Loucy (cell line): ENCODE data around the gene ADI1.

Experiments
- H2AFZ ChIP-seq: fragments of 200-600 bp; sonication (generic); 2 replicates; pipeline ENCODE4 v1.6.0; 2016; ENCODE audit warnings: antibody characterized with exemption, mild to moderate bottlenecking, low read length, moderate library complexity
- H3F3A ChIP-seq: fragments of 200-600 bp; 2 replicates; pipeline ENCODE4 v1.6.0; 2016; ENCODE audit warnings: antibody characterized with exemption, low read depth, mild to moderate bottlenecking
- H3K27me3 ChIP-seq: fragments of 200-600 bp; sonication (generic); 2 replicates; pipeline ENCODE4 v1.6.1; 2014; ENCODE audit warnings: low read length, mild to moderate bottlenecking; ENCODE audit not compliant: insufficient read depth, poor library complexity, severe bottlenecking
- H3K36me3 ChIP-seq: fragments of 200-600 bp; sonication (generic); 2 replicates; pipeline ENCODE4 v1.6.1; 2016; ENCODE audit warnings: low read length; ENCODE audit not compliant: insufficient read depth
- H3K4me1 ChIP-seq: fragments of 200-600 bp; sonication (generic); 2 replicates; pipeline ENCODE4 v1.5.1; 2014; ENCODE audit warnings: low read length, mild to moderate bottlenecking; ENCODE audit not compliant: insufficient read depth, poor library complexity, severe bottlenecking
- H3K4me2 ChIP-seq: fragments of 200-600 bp; sonication (generic); 2 replicates; pipeline ENCODE4 v1.6.0; 2014; ENCODE audit warnings: antibody characterized with exemption, low read length, low read depth, mild to moderate bottlenecking; ENCODE audit not compliant: poor library complexity, severe bottlenecking
- H3K4me3 ChIP-seq: fragments of 200-600 bp; sonication (generic); 2 replicates; pipeline ENCODE4 v1.5.1; 2014; ENCODE audit warnings: low read length, mild to moderate bottlenecking, mixed read lengths; ENCODE audit not compliant: poor library complexity, severe bottlenecking
- H3K79me2 ChIP-seq: fragments of 200-600 bp; sonication (generic); 2 replicates; pipeline ENCODE4 v1.6.1; 2014; ENCODE audit warnings: low read length; ENCODE audit not compliant: insufficient read depth
- H3K9ac ChIP-seq: fragments of 200-600 bp; sonication (generic); 2 replicates; pipeline ENCODE4 v1.6.0; 2014; ENCODE audit warnings: mild to moderate bottlenecking, low read depth, low read length, moderate library complexity; ENCODE audit not compliant: poor library complexity, severe bottlenecking
- H3K9me2 ChIP-seq: fragments of 200-600 bp; sonication (generic); replicated peaks from 2 replicates; pipeline ENCODE4 v1.6.1; 2016; ENCODE audit warnings: low read depth, low read length, mixed read lengths
- H3K9me3 ChIP-seq: fragments of 200-600 bp; sonication (generic); 2 replicates; pipeline ENCODE4 v1.6.1; 2014; ENCODE audit warnings: mild to moderate bottlenecking, antibody characterized with exemption, low read length, low read depth; ENCODE audit not compliant: insufficient read depth
- H4K20me1 ChIP-seq: fragments of 200-600 bp; sonication (generic); 2 replicates; pipeline ENCODE4 v1.6.0; 2014; ENCODE audit warnings: antibody characterized with exemption, low read length, mild to moderate bottlenecking; ENCODE audit not compliant: insufficient read depth, poor library complexity, severe bottlenecking
- EZH2phosphoT487 ChIP-seq: fragments of 200-600 bp; IDR thresholded peaks from 2 replicates; pipeline ENCODE4 v1.6.1; 2018; ENCODE audit warnings: antibody characterized with exemption, mild to moderate bottlenecking, moderate library complexity, borderline replicate concordance
- TF ChIP-seq, protein P1 (sequence below): fragments of 200-600 bp; sonication (generic); conservative IDR thresholded peaks from 2 replicates; pipeline ENCODE4 v1.5.1; 2014; ENCODE audit warnings: mild to moderate bottlenecking, antibody characterized with exemption, low read length

Gene ADI1

DNA sequence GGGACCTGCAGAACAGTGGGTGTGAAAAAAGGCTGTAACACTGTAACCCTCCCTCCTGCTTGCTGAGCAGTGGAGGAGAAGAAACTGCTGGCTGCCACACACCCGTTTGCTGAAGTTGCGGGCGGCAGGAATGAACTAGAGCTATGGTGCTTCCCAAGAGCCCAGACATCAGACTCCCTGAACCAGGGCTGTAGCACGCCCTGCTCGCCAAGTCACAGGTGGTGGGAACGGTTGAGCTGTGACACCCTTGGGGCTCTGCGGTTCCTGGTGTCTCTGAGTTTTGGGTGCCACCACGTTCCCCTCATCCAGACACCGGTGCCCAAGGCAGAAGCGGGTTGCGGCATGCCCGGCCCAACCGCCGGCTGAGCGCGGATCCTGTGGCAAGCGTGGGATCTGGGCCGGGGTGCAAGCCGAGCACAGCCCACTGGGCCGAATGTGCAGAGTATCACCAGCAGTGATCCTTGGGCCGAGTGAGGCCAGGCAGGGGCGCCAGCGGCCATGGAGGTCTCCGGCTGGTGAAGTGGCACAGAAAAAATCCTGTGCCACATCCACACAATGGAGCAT lies 15.0 kb upstream of the ADI1 start:
- Histone ChIP-seq H4K20me1 (no peaks in the 10 kb centered on the region), H3K79me2 (no peaks in the 10 kb centered on the region), H3K9me3 (no peaks in the 10 kb centered on the region), H3K9ac (no peak overlapping the region), H3K4me3 (no peak overlapping the region), H3F3A (no peaks in the 10 kb centered on the region), H3K4me1 (peaks cover 7% of the 10 kb centered on the region), H3K9me2 (no peaks in the 10 kb centered on the region), H3K27me3 (no peaks in the 10 kb centered on the region), H3K4me2 (no peak overlapping the region), H3K36me3 (peaks cover 4% of the 10 kb centered on the region; the same call in 1 of the 2 replicates), H2AFZ (no peak overlapping the region)
- TF ChIP-seq, protein P1, sequence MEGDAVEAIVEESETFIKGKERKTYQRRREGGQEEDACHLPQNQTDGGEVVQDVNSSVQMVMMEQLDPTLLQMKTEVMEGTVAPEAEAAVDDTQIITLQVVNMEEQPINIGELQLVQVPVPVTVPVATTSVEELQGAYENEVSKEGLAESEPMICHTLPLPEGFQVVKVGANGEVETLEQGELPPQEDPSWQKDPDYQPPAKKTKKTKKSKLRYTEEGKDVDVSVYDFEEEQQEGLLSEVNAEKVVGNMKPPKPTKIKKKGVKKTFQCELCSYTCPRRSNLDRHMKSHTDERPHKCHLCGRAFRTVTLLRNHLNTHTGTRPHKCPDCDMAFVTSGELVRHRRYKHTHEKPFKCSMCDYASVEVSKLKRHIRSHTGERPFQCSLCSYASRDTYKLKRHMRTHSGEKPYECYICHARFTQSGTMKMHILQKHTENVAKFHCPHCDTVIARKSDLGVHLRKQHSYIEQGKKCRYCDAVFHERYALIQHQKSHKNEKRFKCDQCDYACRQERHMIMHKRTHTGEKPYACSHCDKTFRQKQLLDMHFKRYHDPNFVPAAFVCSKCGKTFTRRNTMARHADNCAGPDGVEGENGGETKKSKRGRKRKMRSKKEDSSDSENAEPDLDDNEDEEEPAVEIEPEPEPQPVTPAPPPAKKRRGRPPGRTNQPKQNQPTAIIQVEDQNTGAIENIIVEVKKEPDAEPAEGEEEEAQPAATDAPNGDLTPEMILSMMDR, result no peak
- no peak for TF ChIP-seq EZH2phosphoT487

DNA sequence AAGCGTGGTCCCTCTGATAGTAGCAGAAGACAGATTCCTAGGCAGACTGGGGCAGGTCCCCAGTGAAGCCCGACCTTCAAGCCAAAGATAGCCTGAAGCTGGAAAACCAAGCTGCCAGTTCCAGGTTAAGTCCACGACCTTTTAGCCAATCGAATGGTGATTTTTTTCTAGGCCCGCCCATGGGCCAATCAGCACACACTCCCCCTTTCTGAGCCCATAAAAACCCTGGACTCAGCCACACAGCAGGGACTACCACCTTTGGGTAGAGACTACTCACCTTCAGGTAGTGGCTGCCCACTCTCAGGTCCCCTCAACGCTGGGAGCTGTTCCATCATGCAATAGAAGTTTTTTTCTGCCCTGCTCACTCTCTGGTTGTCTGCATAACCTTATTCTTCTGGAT lies 14.5 kb upstream of the ADI1 start:
- no peak overlapping the region for H2AFZ ChIP-seq
- H3K79me2 ChIP-seq, result no peaks in the 10 kb centered on the region
- TF ChIP-seq, protein P1, result no peak
- no peak for TF ChIP-seq EZH2phosphoT487
- H4K20me1 ChIP-seq, result no peaks in the 10 kb centered on the region
- no peak overlapping the region for H3K4me3 ChIP-seq
- H3K4me2 ChIP-seq, result no peak overlapping the region
- no peak overlapping the region for H3K9ac ChIP-seq
- H3F3A ChIP-seq, result no peaks in the 10 kb centered on the region
- no peaks in the 10 kb centered on the region for H3K9me3 ChIP-seq
- no peaks in the 10 kb centered on the region for H3K9me2 ChIP-seq
- no peaks in the 10 kb centered on the region for H3K27me3 ChIP-seq
- peaks cover 7% of the 10 kb centered on the region for H3K4me1 ChIP-seq
- no peaks in the 10 kb centered on the region; the same call in 1 of the 2 replicates for H3K36me3 ChIP-seq

DNA sequence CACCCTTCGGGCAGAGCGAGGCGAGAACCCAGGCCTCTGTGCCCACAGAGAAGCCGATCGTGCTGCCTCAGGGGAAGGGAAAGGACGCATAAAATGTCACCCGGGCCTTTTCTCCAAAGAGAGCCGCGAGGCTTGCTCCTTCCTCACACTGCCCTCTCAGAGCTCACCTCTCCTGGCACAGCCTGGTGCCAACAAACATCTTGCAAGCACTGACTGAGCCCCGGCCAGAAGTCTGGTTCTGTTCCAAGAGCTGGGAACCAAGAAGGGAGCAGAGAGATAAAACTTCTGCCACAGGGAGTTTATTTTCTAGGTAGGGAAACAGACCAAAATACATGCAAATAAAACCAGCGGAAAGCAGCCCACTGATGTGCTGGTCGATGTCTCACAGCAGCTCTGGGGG lies 13.6 kb upstream of the ADI1 start:
- H3K4me3 ChIP-seq, result no peak overlapping the region
- no peaks in the 10 kb centered on the region for H4K20me1 ChIP-seq
- no peak overlapping the region for H3K9ac ChIP-seq
- no peaks in the 10 kb centered on the region for H3K79me2 ChIP-seq
- no peaks in the 10 kb centered on the region for H3K27me3 ChIP-seq
- H3K4me2 ChIP-seq, result no peak overlapping the region
- H3F3A ChIP-seq, result no peaks in the 10 kb centered on the region
- H2AFZ ChIP-seq, result no peak overlapping the region
- H3K4me1 ChIP-seq, result peaks cover 7% of the 10 kb centered on the region
- no peaks in the 10 kb centered on the region for H3K9me2 ChIP-seq
- H3K36me3 ChIP-seq, result no peaks in the 10 kb centered on the region
- no peak for TF ChIP-seq EZH2phosphoT487
- TF ChIP-seq, protein P1, result no peak
- no peaks in the 10 kb centered on the region for H3K9me3 ChIP-seq
